Measurements from ENCODE around the gene OR8B12. TPM values are rescaled to one million over a fixed set of nuclear protein-coding genes. Genes with fewer than 3 reads are reported as not detected.
A peak's percentile ranks its signal among the peaks of the same experiment; 100 is the strongest.

The OR8B12 gene, protein sequence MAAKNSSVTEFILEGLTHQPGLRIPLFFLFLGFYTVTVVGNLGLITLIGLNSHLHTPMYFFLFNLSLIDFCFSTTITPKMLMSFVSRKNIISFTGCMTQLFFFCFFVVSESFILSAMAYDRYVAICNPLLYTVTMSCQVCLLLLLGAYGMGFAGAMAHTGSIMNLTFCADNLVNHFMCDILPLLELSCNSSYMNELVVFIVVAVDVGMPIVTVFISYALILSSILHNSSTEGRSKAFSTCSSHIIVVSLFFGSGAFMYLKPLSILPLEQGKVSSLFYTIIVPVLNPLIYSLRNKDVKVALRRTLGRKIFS
- not detected for polyA plus RNA-seq (ENCODE audit: insufficient read length in 4 of 4)

- DNase-seq (ENCODE audit: low read depth in 4 of 4, low spot score in 3 of 4) = no peak
Measured at GRCh38 chr11:124543554-124543953, at the start of gene OR8B12. Gene OR8B12, minus strand, starts transcription at chr11:124543654. Its CDS starts 0 bp downstream, at chr11:124543654.

DNA sequence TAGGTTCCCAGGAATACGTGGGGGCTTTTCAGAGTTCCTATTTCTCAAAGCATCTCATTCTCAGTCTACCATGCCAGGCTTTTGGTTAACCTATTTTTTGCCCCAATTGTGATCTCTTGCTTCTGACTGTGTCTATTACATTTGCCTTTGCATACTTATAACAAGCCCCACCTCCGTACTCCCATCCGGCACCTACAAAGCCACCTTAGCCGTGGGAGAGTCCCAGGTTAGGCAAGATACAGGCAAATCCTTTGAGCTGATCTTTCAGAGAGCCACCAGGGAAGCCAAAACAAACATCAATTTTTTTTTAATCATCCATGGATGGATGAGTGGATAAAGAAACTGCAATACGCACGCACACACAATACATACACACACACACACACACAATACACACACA lies 49.2 kb upstream of the OR8B12 start:
- DNase-seq (ENCODE audit: low read depth in 4 of 4, low spot score in 3 of 4) = no peak

DNA sequence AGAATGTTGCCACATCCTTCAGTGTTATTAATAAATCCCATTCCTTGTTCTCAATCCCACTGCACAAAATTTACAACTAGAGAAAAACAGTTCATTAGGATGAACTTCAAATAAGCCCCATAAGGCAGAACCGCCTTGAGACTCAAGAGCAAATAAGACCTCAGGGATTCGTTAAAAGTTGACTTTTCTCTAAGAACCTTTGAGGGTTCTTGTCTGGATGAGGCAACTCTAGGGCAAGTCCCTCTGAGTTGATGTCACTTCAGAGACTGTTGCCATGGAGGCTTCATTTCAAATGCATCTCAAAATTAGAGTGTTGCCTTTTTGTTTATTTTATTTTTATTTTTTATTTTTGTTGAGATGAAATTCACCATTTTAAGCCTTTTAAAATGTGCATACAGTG lies 48.0 kb upstream of the OR8B12 start:
- no peak for DNase-seq (ENCODE audit: low read depth in 4 of 4, low spot score in 3 of 4)

- peak; percentile 18 to 33 (median 25) for DNase-seq (ENCODE audit: low read depth in 4 of 4, low spot score in 3 of 4)
Measured at GRCh38 chr11:124586238-124586860, 42.9 kb upstream of the OR8B12 start.

- DNase-seq (ENCODE audit: low read depth in 4 of 4, low spot score in 3 of 4) = no peak
Measured at GRCh38 chr11:124584681-124585372, 41.4 kb upstream of the OR8B12 start.

- no peak for DNase-seq (ENCODE audit: low read depth in 4 of 4, low spot score in 3 of 4)
Measured at GRCh38 chr11:124583781-124584180, 40.3 kb upstream of the OR8B12 start.

DNA sequence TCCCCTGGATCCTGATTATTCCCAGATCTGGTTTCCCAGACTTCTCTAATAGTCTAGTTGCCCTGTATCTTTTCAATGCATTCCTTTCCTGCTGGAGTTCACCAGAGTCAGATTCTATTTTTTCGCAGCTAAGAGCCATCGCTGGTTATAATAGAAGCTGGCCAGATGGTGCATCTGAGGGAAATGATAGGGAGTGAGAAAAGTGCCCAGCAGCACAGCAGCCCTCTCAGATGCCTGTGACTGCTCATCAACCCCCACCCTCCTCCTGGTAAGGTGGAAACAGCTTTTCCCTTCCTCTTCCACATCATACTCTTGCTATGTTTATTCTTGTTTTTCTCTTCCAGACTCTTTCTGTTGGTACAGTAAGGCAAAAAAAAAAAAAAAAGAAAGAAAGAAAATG lies 39.1 kb upstream of the OR8B12 start:
- no peak for DNase-seq (ENCODE audit: low read depth in 4 of 4, low spot score in 3 of 4)

GRCh38 chr11:124581817-124582216 lies 38.4 kb upstream of the OR8B12 start:
- no peak for DNase-seq (ENCODE audit: low read depth in 4 of 4, low spot score in 3 of 4)

GRCh38 chr11:124578761-124579160 lies 35.3 kb upstream of the OR8B12 start:
- DNase-seq (ENCODE audit: low read depth in 4 of 4, low spot score in 3 of 4) = no peak

DNA sequence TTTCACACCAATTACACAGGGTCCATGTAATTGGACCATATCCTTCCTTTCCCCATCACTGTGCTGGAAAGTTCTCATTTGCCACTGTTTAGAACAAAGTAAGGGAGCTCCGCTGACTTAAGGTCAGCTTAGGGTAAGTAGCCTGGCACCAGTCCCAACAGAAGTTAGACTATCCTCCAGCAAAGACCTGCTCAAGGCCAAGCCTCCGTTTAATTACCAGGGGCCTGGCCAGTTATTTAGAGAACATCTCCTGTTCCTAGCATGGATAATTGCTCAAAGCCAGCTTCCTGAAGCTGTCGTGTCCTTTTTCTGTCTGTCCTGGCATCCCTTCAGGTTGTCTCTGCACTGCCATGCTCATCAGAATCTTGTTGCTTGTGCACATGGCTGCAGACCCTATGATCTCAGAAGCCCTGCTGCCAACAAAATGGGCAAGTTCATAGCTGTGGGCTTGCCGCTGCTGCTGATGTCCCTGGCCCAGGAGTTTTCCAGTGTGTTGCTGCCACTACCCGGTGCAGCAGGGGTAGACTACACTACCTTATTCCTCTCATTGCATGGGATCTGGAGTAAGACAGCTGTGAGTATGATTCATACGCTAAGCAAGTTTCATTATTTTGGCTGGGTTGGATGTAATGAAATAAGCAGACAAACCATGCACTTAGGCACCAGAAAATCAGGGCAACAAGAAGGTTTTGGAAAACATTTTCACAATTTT lies 34.4 kb upstream of the OR8B12 start:
- no peak for DNase-seq (ENCODE audit: low read depth in 4 of 4, low spot score in 3 of 4)

- DNase-seq (ENCODE audit: low read depth in 4 of 4, low spot score in 3 of 4) = no peak
Measured at GRCh38 chr11:124570160-124570559, 26.7 kb upstream of the OR8B12 start.

DNA sequence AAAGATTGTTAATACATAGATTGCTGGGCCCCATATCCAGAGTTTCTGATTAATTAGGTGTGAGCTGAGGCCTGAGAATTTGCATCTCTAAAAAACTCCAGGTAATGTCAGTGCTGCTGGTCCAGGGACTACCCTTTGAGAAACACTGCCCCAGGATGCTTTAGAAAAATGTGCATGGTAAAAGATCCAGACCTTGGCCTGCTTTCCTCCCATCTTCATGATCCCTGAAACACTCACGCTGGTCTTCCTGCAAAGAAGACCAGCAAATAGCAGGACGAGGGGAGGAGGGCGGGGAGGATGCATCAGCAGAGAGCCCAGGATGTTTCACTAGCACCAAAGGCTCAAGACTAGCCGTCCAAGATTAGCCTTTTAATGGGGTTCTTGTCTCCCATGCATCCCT lies 26.2 kb upstream of the OR8B12 start, which contains the start of gene OR8A1:
Gene OR8A1, plus strand, starts transcription at position 301 of the 400 bp plus-strand sequence. CDS start 123 bp downstream, outside the sequence.
- no peak for DNase-seq (ENCODE audit: low read depth in 4 of 4, low spot score in 3 of 4)

- no peak for DNase-seq (ENCODE audit: low read depth in 4 of 4, low spot score in 3 of 4)
Measured at GRCh38 chr11:124556828-124557227, 13.4 kb upstream of the OR8B12 start.

GRCh38 chr11:124551987-124552386 lies 8.5 kb upstream of the OR8B12 start:
- no peak for DNase-seq (ENCODE audit: low read depth in 4 of 4, low spot score in 3 of 4)

DNA sequence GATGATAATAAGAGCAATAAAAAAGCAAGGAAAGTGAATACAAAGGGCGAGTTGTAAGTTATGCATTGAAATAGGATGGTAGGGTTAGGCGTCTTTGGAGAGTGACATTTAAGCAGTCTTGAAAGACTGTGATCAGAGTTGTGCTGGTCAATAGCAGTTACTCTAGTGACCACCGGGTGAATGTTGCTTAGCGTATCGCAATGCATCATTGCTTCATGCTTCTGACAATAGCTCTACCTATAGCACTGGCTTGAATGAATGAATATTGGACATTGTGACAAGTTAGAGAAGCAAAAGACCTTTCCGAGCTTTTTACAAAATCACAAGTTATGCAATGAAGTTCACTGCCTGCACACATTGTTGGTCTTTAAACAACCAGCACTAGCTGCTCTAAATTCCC lies 7.7 kb upstream of the OR8B12 start:
- DNase-seq (ENCODE audit: low read depth in 4 of 4, low spot score in 3 of 4) = no peak

DNA sequence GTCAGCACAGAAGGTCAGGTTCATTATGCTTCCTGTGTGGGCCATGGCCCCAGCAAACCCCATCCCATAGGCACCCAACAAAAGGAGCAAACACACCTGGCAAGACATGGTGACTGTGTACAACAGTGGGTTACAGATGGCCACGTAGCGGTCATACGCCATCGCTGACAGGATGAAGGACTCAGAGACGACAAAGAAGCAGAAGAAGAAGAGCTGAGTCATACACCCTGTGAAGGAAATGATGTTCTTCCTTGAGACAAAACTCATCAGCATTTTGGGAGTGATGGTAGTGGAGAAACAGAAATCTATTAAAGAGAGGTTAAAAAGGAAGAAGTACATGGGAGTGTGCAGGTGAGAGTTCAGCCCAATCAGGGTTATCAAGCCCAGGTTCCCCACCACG lies 309 bp downstream of the OR8B12 start:
- no peak for DNase-seq (ENCODE audit: low read depth in 4 of 4, low spot score in 3 of 4)

GRCh38 chr11:124541204-124541603 lies 2.2 kb downstream of the OR8B12 start:
- no peak for DNase-seq (ENCODE audit: low read depth in 4 of 4, low spot score in 3 of 4)

GRCh38 chr11:124538019-124538418 lies 5.4 kb downstream of the OR8B12 start:
- DNase-seq (ENCODE audit: low read depth in 4 of 4, low spot score in 3 of 4) = no peak

DNA sequence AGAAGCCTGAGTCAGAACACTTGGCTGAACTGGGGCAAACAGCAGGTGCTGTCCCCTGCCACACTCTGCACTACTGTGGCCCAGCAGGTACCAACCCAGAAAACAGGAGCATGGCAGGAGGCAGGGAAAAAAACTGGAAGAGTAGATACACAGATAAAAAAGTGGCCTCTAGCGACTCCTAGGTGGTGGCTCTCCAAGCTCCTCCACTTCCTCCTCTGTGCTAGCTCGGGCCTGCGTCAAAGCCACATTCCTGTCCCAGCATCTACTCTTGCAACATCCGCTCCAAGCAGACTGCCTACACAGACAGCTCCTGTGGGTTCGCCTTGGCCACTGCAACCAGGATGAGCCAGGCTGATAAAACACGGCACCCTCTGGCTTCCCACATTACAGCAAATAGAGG lies 6.9 kb downstream of the OR8B12 start:
- DNase-seq (ENCODE audit: low read depth in 4 of 4, low spot score in 3 of 4) = no peak

DNA sequence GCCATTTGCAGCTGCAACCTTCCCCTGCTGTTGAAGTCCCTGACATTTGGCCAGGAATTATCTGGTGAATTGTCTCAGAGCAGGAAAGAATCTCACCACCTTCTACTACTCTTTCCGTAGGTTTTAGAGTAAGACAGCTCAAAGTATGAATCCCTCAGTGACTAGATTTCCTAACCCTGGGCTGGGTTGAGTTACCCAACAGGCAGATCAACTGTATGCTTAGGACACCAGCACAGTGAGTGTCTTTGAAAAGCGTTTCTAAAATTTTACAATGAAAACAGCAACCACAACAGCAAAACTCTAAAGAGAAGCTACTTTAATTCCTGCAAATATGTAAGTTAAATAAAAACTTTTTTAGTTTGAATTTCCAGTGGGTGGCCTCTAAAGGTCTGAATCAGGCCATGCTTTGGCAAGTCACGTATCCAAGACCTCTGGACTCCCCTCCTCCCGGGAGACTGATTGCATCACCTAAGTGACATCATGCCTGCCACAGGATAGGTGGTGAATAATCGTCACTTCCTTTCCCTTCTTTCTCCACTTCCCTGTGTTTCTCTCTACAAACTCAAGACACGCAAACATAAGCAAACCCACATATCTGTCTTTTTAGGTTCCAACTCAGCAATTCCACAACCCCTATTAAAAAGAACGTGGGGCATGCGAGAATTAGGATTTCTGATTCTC lies 7.8 kb downstream of the OR8B12 start:
- DNase-seq (ENCODE audit: low read depth in 4 of 4, low spot score in 3 of 4) = no peak
